Stimulated activated CD4-positive, alpha-beta T cell treated with anti-CD3 and anti-CD28 coated beads, TNF-alpha, amount 100 ng/mL, for 4 hours (primary cell): ENCODE data around the gene MFSD6.
"Not testable (repeated sequence)": the region's sequence is repeated elsewhere in the genome, so short reads cannot be mapped to it uniquely, and the experiment has no call there.

Experiments used
- DNase-seq, 3 experiments: peaks; one replicate each; pipeline ENCODE4 v3.0.0-alpha.2; 2020; ENCODE audit warnings: low read depth in 3 of 3

Gene MFSD6

GRCh38 chr2:190407662-190408537 lies at the start of gene MFSD6:
Gene MFSD6 (plus strand): TSS chr2:190408355. CDS start chr2:190436030, 27,675 bp downstream.
- DNase-seq, result peak; percentile 25 to 36 (median 35)

DNA sequence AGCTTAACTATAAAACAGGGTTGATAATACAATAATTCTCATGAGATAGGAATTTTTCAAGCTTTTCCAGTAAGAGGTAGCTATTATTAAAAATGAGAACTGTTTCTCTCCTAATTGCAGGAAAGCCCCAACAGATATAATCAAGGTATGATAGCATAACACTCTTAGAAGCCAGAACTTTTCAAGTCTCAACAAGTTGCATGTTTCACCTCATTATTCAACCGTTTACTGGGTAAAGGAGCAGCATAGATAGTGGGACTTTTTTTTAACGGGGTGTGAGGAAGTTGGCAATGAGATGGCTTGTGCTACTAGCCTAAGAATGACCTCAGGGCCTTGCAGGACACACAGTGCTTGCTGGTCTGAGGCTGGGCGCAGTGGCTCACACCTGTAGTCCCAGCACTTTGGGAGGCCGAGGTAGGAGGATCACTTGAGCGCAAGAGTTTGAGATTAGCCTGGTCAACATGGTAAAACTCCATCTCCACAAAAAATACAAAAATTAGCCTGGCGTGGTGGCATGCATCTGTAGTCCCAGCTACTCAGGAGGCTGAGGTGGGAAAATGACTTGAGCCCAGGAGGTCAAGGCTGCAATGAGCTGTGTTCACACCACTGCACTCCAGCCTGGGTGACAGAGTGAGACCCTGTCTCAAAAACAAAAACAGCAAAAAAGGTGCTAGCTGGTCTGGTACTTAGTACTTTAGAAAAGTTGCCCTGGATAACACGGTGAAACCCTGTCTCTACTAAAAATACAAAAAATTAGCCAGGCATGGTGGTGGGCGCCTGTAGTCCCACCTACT lies 49.3 kb upstream of the MFSD6 start:
- DNase-seq, result not testable (repeated sequence)

DNA sequence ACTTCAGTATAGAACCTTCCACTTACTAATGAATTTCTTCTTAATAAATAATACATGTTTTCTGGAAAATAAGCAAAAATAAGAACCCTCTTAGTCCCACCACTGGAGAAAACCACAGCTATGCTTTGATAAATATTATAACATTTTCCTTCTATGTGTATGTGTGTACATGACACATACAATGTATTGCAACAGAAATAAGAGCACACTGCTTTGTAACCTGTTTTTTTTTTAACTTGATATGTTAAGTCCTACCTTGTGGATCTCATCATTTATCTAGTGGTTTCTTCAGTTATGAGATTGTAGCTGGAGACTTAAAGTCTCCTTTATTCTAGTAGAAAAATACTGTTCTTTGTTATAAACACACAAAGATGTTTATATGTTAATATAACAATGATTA lies 47.6 kb upstream of the MFSD6 start:
- no peak for DNase-seq

DNA sequence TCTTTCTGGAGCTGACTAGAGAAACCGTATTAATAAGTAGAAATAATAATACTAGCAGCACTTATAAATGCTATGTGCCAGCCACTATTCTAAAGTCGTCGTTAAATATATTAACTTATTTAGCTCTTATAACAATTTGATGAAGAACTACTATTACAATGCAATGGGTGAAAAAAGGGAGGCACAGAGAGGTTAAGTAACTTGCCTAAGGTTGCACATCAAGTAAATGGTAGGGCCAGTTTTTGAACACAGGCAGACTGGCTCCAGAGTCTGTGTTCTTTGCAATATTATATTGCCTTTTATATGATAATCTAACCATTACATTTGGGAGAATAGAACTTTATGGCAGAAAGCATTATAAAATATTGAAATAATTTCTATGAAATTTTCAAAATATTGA lies 47.2 kb upstream of the MFSD6 start:
- DNase-seq, result no peak

DNA sequence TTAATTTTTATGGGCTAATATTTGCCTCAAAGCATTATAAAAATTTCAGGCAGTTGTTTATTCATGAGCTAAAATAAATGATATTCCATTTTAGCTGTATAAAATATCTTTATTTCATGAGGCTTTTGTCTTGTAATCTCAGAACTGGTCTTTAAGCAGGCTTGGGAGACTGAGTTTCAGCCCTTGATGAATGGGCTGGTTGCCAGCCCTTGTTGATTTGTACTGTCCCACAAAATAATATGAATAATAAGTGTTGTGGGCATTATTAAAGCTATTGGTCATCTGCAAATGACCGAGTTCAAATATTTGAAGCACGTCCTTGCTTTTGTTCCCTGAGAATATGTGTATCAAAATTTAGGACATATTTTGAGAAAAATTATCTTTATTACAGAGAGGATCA lies 46.6 kb upstream of the MFSD6 start:
- DNase-seq, result no peak

DNA sequence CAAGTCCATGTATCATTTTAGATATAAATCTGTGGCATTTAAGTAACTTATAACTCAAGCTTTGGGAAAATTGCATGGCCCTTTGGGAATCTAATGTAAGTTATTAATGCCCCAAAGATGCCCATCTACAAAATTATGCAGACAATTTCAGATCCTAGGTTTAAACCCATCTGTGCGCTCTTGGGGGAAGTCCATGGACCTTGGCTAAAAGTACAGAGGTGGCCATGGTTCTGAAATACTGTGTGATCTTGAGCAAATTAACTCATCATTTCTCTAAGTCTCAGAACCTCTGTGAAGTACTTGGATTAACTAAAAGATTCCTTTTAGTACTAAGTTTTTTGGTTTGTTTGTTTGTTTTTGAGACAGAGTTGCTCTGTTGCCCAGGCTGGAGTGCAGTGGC lies 45.3 kb upstream of the MFSD6 start:
- DNase-seq, result no peak

DNA sequence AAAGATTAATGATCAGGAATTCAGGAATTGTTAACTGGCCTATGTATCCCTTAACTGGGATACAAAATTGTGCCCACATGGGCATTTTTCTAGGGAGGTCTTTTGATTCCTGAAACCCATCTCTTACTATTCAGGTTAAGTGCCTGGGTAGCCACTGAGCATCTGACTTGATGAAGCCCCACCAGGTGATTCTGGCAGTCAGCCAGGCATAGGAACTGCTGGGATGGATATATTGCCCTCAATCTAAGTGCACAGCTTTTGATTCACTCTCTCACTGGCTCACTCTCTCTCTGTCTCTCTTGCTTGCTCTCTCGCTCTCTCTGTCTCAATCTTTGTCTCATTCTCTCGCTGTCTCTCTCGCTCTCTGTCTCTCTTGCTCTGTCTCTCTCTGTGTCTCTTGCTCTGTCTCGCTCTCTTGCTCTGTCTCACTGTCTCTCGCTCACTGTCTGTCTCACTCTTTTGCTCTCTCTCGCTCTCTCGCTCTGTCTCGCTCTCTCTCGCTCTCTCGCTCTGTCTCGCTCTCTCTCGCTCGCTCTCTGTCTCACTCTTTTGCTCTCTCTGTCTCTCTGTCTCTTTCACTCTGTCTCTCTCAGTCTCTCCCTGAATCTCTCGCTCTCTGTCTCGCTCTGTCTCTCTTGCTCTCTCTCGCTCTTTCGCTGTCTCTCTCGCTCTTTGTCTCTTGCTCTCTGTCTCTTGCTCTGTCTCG lies 42.5 kb upstream of the MFSD6 start:
- no peak for DNase-seq

DNA sequence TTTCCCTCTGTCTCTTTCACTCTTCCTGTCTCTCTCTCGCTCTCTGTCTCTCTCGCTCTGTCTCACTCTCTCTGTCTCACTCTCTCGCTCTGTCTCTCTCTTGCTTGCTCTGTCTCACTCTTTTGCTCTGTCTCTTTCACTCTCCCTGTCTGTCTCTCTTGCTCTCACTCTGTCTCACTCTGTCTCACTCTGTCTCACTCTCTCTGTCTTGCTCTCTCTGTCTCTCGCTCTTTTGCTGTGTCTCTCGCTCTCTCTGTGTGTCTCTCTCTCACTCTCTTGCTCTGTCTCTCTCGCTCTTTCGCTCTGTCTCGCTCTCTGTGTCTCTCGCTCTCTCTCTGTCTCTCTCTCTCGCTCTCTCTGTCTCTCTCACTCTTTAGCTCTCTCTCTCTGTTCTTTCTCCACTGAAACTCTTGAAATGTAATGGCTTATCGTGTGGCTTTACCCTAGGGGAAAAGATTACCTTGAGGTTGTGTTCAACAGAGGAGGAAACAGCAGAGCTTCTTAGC lies 41.9 kb upstream of the MFSD6 start:
- DNase-seq, result no peak

DNA sequence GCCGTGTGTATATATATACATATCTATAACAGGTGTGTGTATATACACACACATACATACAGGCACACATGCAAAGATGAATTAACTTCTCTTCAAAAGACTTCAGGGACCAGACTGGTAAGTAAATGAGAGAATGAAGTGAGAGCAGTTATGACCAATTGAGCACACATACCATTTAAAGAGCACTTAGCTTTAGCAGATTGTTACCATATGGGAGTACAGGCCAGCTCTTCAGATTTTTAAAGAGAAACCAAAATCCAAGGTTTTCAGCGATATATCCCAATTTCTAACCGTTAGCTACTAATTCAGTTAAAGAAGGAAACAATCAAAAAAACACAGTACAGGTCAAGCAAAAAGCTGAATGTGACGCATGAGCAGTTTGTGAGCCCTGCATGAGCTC lies 41.1 kb upstream of the MFSD6 start:
- DNase-seq, result no peak

DNA sequence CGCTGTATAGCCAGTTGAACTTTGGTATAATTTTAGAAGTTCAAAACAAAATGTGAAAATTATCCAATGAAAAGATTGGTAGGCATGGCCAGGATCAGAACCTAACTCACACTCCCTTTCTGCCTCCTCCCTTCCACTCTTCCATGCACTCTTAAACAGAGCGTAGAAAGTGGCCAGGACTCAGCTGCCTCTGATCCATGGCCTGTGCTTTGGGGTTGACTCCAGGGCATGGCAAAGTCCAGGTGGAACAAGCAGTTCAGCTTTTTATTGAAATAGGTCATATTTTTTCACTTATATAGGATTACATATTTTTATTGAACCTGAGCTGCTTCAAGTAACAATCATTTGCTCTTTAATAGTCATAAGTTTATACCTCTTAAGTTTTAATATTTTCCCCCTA lies 38.5 kb upstream of the MFSD6 start:
- no peak for DNase-seq

DNA sequence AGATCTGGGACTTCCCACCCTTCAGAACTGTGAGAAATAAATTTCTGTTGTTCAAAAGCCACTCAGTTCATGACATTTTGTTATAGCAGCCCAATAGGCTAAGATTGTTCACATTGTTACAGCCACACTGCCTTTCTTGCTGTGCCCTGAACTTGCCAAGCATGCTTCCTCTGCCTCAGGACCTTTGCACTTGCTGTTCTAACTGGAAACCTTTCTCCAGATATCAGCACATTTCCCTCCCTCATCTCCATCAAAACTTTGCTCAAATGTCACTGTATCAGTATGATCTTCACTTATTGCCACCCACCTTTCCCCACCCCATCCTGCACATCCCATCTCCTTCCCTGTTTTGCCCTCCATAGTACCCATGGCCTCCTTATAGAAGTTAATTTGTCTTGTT lies 32.1 kb upstream of the MFSD6 start:
- no peak for DNase-seq

GRCh38 chr2:190376591-190377245 lies 31.4 kb upstream of the MFSD6 start:
- no peak for DNase-seq

DNA sequence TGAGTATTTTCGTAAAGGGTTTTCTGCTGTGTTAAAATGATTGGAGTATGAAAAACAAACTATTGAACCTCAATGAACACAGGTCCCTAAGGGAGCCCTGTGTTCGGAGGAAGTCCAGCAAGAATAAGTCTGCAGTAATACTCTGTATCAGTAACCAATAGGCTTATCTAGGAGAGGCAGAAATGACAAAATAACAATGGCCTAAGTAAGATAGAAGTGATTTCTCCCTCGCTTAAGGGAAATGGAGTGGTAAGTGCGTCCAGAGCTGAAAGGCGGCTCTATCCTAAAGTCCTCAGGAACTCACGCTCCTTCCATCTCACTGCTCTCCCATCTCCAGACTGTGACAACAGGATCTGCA lies 29.3 kb upstream of the MFSD6 start:
- DNase-seq, result no peak

GRCh38 chr2:190379249-190379964 lies 28.7 kb upstream of the MFSD6 start:
- DNase-seq, result no peak

DNA sequence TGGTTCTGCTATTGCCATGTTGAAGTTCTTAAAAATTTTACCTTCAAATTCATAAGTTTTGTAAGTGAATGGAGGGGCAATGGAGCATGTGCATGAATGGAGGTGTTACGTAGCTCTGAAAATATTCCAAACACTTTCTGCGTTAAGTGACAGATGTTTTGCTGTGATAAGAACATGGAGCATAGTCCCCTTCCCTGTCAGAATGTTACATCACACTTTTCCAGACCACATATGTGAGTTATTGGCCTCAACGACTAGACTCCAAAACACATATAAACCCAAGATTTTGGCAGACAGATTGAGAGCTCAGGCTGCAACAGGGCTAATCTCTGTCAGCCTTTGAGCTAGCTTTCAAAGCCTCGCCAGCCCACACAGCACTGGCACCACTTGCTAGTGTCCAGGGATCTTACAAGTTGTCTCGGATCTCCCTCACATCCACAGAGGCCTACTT lies 27.2 kb upstream of the MFSD6 start:
- no peak for DNase-seq

DNA sequence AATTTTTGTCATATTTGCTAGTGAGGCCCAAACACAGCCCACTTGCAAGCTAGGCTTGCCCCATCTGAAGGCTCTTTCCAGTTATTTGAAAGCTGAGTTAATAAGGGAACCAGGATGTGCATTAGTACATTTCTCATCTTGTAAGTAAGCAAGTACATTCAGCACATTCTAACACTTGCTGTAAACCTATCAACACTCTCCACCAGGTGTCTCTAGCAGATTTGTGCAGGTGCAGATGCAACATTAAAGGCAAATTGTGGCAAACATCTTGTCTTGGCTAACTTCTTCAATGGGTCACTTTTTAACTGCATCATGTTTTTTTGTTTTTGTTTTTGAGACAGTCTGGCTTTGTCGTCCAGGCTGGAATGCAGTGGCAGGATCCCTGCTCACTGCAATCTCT lies 25.3 kb upstream of the MFSD6 start:
- no peak for DNase-seq

GRCh38 chr2:190387422-190387821 lies 20.7 kb upstream of the MFSD6 start:
- no peak for DNase-seq

DNA sequence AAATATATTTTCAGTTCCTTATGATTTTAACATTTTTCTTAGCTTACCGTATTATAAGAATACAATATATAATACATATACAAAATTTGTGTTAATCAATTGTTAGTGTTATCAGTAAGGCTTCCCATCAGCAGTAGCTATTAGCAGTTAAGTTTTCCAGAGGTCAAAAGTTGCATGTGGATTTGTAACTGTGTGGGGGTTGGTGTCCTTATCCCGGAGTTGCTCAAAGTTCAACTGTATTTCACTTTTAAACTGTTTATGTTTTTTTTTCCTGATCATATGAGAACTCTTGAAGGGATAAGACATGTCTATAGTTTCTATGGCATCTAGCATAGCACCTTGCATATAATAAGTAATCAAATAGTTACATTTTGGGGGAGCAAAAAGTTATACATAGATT lies 11.9 kb upstream of the MFSD6 start:
- no peak for DNase-seq

- DNase-seq, result no peak
These were observed 5.1 kb upstream of the MFSD6 start for GRCh38 chr2:190402986-190403603.

DNA sequence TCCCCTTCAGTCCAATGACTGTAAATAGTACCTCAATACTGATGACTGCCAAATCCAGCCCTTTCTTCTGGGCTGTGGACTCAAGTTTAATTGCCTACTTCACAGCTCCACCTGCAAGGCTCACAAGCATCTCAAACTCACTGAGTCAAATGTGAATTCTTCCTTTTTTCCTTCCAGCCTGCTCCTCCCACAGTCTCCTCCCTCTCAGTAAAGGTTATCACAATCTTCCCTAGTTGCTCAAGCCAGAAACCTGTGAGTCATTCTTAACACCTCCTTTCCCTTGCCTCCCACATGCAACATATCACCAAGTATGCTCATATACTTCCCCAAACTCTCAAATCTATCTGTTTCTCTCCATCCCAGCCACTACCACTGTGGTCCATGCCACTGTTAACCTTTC lies 3.7 kb upstream of the MFSD6 start:
- no peak for DNase-seq

GRCh38 chr2:190405070-190405469 lies 3.1 kb upstream of the MFSD6 start:
- DNase-seq, result no peak
